ENCODE results near the gene PPIE.

DNA sequence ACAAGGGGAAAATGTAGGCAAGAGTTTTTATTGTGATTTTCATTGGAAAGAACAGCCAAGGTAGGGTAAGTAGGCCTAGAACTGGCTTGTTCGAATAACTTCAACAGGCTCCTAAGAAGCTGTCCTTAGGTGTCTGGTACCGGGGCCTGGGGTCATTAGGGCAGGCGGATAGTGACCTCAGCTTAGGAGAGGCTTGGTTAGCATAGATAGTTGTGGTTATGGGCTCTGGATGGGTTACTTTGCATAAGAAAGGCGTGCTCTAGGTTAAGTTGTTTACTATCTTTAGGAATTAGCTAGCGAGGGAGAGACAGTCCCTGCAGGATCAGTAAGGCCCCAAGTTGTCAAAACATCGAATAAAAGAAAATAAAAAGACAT is 26.7 kb upstream of the PPIE start:
- TF ChIP-seq, protein P1, sequence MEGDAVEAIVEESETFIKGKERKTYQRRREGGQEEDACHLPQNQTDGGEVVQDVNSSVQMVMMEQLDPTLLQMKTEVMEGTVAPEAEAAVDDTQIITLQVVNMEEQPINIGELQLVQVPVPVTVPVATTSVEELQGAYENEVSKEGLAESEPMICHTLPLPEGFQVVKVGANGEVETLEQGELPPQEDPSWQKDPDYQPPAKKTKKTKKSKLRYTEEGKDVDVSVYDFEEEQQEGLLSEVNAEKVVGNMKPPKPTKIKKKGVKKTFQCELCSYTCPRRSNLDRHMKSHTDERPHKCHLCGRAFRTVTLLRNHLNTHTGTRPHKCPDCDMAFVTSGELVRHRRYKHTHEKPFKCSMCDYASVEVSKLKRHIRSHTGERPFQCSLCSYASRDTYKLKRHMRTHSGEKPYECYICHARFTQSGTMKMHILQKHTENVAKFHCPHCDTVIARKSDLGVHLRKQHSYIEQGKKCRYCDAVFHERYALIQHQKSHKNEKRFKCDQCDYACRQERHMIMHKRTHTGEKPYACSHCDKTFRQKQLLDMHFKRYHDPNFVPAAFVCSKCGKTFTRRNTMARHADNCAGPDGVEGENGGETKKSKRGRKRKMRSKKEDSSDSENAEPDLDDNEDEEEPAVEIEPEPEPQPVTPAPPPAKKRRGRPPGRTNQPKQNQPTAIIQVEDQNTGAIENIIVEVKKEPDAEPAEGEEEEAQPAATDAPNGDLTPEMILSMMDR (IDR thresholded peaks at IDR 0.05): no peak
- no peak for TF ChIP-seq MXI1 (IDR thresholded peaks at IDR 0.05; ENCODE audit: low read depth, low read length)
- TF ChIP-seq FOSL2 (IDR thresholded peaks at IDR 0.05; ENCODE audit: borderline replicate concordance, low read depth): no peak
- TF ChIP-seq TEAD4 (IDR thresholded peaks at IDR 0.05; ENCODE audit: borderline replicate concordance, insufficient read depth): no peak
- TF ChIP-seq RFX5 (IDR thresholded peaks at IDR 0.05; ENCODE audit: low read length): no peak

Measured in SK-N-SH (cell line).